HG03521 (cell line): ENCODE data around the gene FAM118B.
"Not testable (repeated sequence)": the region's sequence is repeated elsewhere in the genome, so short reads cannot be mapped to it uniquely, and the experiment has no call there.

Source experiments
- ATAC-seq: cut with Tn5 transposase; IDR thresholded peaks from one replicate; pipeline ENCODE4 v1.9.1; 2021; ENCODE audit warnings: mild to moderate bottlenecking, moderate library complexity; ENCODE audit not compliant: unreplicated experiment

The FAM118B gene

GRCh38 chr11:126216526-126217305 is 5.1 kb downstream of the FAM118B start:
- no peak for ATAC-seq

GRCh38 chr11:126217491-126217890 is 5.9 kb downstream of the FAM118B start:
- no peak for ATAC-seq

- no peak for ATAC-seq
Measured at GRCh38 chr11:126219547-126219946, 8.0 kb downstream of the FAM118B start.

- no peak for ATAC-seq
Measured at GRCh38 chr11:126224647-126225294, 13.2 kb downstream of the FAM118B start.

GRCh38 chr11:126225295-126225665 is 13.7 kb downstream of the FAM118B start:
- no peak for ATAC-seq

GRCh38 chr11:126226334-126227084 is 14.9 kb downstream of the FAM118B start:
- no peak for ATAC-seq

- no peak for ATAC-seq
Measured at GRCh38 chr11:126229858-126230540, 18.4 kb downstream of the FAM118B start.

GRCh38 chr11:126231725-126232459 is 20.3 kb downstream of the FAM118B start:
- ATAC-seq: no peak

- no peak for ATAC-seq
Measured at GRCh38 chr11:126232683-126233082, 21.1 kb downstream of the FAM118B start.

- no peak for ATAC-seq
Measured at GRCh38 chr11:126233391-126233790, 21.8 kb downstream of the FAM118B start.

- no peak for ATAC-seq
Measured at GRCh38 chr11:126246636-126247035, 35.1 kb downstream of the FAM118B start.

- no peak for ATAC-seq
Measured at GRCh38 chr11:126253265-126253664, 41.7 kb downstream of the FAM118B start.

GRCh38 chr11:126254819-126255218 is 43.2 kb downstream of the FAM118B start:
- no peak for ATAC-seq

GRCh38 chr11:126255507-126255906 is 43.9 kb downstream of the FAM118B start:
- ATAC-seq: not testable (repeated sequence)

- ATAC-seq: no peak
Measured at GRCh38 chr11:126256216-126256615, 44.6 kb downstream of the FAM118B start.

- no peak for ATAC-seq
Measured at GRCh38 chr11:126257144-126257543, 45.6 kb downstream of the FAM118B start.

GRCh38 chr11:126257764-126258163 is 46.2 kb downstream of the FAM118B start:
- ATAC-seq: no peak

- ATAC-seq: no peak
Measured at GRCh38 chr11:126262216-126262615, 50.6 kb downstream of the FAM118B start.

GRCh38 chr11:126263489-126263888 is 51.9 kb downstream of the FAM118B start:
- ATAC-seq: no peak

- ATAC-seq: no peak
Measured at GRCh38 chr11:126265811-126266210, 54.2 kb downstream of the FAM118B start.
